Vagina (tissue), 2 donors: ENCODE results near the gene ZBP1.

Experiments used
- CTCF ChIP-seq, 3 experiments: fragments of 450-650 bp in 2 of 3; fragments of 200-600 bp in 1 of 3; sonication (generic) in 1 of 3; IDR thresholded peaks; one replicate each; pipeline ENCODE4 v1.5.1; 2017 to 2019; ENCODE audit warnings: antibody characterized with exemption in 3 of 3, mild to moderate bottlenecking in 2 of 3, moderate library complexity in 2 of 3
- POLR2A ChIP-seq, 2 donors: fragments of 450-650 bp; IDR thresholded peaks; one replicate each; pipeline ENCODE4 v1.6.1; 2017; ENCODE audit warnings: antibody characterized with exemption in 2 of 2, mild to moderate bottlenecking in 2 of 2, moderate library complexity in 2 of 2
- POLR2AphosphoS5 ChIP-seq, 2 donors: sonication (generic); formaldehyde crosslinking; IDR thresholded peaks; one replicate each; pipeline ENCODE4 v1.9.0; 2017; ENCODE audit warnings: antibody characterized with exemption in 2 of 2, mild to moderate bottlenecking in 2 of 2, low read depth in 1 of 2; ENCODE audit not compliant: insufficient read depth in 1 of 2

- TF ChIP-seq POLR2A (IDR thresholded peaks at IDR 0.05): no peak
- no peak for TF ChIP-seq CTCF (IDR thresholded peaks at IDR 0.05)
- no peak for TF ChIP-seq POLR2AphosphoS5 (IDR thresholded peaks at IDR 0.05; ENCODE audit: insufficient read depth in 1 of 2, low read depth in 1 of 2)
Measured at GRCh38 chr20:57563522-57563921, 56.7 kb downstream of the ZBP1 start.
